Measurements from ENCODE around the gene TMEM62.

GRCh38 chr15:43168192-43169107 lies 35.1 kb downstream of the TMEM62 start:
- TF ChIP-seq POLR2A (IDR thresholded peaks at IDR 0.05; ENCODE audit: extremely low read depth, insufficient read length), result no peak
- no peak for TF ChIP-seq CTCF (IDR thresholded peaks at IDR 0.05; ENCODE audit: low read depth, low read length)

Data from NB4 (cell line).